ENCODE data around the gene ZNF407.

Gene ZNF407

DNA sequence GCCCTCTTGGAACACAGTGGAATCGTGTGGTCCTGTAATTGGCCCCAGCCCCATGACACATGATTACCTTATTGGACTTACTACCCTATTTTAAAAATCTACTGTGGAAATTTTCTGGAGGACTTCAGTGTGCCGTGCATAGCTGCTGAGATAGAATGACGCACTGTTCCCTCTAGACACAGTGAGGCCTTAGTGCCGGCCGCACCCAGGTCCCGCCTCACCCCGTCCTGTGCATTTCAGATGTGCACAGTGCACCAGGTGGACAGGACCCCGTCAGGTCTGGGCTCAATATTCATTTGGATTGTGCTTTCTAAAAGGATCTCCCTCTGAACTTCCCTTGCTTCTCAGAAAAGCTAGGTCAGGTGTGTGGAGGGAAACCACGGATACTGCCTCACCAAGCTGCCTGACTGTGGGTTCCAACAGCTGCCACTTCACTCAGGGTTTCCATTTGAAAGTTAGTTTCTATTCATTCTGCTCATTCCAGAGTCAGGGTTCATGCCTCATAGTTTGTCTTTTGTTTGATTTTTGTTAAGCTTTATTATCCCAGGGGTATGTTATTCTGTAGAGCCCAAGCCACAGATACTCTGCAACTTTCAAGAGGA lies 455.5 kb downstream of the ZNF407 start:
- DNase-seq (no peak), ATAC-seq (no peak)

- no peak for DNase-seq
- ATAC-seq, result no peak
Measured at GRCh38 chr18:75054046-75054445, 456.4 kb downstream of the ZNF407 start.

GRCh38 chr18:75054611-75055010 lies 456.9 kb downstream of the ZNF407 start:
- ATAC-seq, result no peak
- DNase-seq, result no peak

DNA sequence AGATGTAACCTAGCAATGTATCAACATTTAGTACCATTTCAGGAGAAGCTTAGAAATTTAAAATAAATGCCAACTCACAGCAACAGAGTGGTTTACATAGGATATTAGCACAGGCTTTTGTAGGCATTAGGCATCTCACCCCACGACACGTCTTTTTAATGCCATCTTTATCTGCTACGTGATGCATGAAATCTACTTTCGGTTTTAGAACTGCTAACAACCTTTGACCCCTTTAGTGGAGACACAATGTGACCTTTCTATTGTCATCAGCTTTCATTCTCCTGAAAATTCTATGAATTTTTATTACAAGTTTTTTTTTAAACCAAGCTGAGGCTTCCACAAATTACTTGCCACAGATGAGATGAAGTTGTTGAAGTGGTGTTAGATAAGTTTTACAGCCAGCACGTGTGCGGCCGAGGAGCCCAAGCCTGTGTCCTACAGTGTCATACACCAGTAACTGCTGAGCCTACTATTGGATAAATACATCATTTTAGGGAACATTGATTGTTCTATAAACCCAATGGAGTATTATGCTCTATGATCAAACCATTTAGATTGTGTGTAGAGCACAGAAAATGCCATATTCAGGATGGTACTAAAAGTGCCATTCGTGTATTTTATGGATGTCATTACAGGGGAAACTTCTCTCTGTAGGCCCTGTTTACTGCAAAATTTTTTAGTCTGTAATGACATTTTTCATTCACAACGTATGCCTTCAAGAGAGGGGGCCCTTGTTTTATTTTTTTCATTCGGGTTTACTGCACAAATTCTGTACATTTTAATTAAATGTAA lies 459.7 kb downstream of the ZNF407 start:
- ATAC-seq (no peak), DNase-seq (no peak)

- no peak for ATAC-seq
Measured at GRCh38 chr18:75060185-75060584, 462.5 kb downstream of the ZNF407 start.

GRCh38 chr18:75062297-75062886 lies 464.7 kb downstream of the ZNF407 start:
- DNase-seq (no peak), ATAC-seq (no peak)

More at GRCh38 chr18:75060185-75060584, 462.5 kb downstream of the ZNF407 start:
- no peak for DNase-seq

DNA sequence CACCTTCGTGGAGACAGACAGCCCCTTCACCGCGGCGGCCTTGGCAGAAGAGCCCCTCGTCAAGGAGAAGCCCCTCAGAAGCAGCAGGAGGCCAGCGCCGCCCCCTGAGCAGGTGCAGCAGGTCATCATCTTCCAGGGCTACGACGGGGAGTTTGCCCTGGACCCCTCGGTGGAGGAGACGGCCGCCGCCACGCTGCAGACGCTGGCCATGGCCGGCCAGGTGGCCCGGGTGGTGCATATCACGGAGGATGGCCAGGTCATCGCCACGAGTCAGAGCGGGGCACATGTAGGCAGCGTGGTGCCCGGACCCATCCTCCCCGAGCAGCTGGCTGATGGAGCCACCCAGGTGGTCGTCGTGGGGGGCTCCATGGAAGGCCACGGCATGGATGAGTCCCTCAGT lies 465.5 kb downstream of the ZNF407 start:
- ATAC-seq (no peak), DNase-seq (no peak)

GRCh38 chr18:75063615-75064512 lies 466.2 kb downstream of the ZNF407 start:
- DNase-seq, result no peak
- peak; percentile 26 for ATAC-seq

DNA sequence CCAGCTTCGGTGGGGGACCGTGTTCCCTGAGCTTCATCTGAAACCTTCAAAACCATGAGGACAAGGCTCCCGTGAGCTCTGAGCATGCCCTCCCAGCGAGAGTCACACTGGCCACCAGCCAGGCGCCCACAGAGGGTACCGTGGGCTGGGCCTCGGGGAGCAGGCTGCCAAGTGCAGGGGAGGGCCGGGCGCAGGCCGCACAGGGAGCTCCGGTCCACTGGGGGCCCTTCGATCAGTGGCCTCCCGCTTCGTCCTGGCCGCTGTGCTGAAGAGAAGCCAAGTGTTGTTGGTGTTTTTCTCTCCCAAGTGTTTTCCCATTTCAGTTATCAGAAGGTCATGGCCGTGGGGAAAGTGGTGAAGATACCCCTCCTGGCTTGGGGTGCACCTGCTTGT lies 466.8 kb downstream of the ZNF407 start:
- DNase-seq, result no peak
- ATAC-seq, result no peak

DNA sequence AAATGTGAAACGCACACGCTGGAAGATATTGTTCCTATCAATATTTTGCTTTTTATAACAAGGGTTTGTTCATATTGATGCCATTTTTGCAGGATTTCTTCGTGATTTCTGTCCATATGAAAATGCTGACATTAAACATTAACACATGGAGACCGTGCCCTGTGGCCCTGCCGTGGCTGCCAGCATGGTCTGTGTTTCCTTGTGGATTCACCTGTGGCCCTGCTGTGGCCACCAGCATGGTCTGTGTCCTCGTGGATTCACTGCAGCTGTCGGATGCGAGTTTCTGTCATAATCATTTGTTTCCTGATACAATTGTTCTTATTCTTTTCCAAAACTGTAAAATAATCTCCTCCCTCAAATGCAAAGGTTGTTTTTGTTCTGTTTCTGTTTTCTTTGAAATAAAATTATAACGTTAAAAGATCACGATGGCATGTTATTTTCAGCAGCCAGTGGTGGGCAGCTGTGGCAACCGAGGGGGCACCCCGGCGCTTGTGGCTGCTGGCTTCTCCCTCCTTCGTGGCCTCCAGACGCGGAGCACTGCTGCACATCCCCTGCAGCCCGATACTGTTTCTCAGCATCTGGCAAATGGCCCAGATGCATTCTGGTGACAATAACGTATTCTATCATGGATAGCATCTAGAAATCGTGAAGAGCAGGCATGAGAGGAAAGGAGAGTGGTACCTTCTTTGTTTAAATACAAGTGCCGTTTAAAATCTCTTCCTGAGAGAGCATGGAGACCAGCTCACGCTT lies 467.8 kb downstream of the ZNF407 start:
- ATAC-seq (no peak), DNase-seq (no peak)

DNA sequence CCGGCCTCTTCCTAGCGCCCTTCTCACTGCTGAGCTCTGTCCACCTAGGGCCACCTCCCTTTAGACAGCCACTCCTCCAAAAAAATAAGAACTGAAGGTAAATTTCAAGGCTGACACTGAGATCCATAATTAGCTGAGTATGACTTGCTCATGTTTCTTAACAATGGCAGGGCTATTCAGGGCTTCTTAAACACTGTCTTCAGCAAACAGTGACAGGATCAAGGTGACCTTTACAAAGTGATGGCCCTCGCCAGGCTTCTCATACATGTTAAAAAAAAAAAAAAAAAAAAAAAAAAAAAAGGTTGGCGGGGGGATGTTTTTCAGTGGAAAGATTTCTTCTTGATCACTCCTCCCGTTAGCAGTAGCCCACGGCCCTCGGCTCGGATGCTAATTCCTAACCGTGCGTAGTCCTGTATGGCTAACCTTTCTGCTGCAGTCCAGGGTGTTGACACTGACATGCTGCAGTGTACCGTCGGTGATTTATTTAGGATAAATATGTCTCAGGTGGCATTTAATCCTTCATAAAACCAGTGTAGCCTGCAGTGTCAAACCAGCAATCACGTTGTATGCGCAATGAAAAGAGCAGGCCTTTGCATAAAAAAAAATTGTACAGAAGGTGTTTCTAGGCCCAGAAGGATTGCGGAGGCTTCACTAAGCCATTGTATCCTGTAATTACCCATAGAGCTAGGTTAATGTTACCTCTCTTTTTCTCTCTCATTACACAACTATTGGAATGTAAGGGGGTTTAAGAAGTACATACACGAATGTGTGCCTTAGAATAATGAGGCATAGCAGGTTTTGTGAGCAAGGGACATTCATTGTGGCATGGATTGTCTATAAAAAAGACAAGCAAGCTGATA lies 468.6 kb downstream of the ZNF407 start:
- no peak for ATAC-seq
- no peak for DNase-seq

DNA sequence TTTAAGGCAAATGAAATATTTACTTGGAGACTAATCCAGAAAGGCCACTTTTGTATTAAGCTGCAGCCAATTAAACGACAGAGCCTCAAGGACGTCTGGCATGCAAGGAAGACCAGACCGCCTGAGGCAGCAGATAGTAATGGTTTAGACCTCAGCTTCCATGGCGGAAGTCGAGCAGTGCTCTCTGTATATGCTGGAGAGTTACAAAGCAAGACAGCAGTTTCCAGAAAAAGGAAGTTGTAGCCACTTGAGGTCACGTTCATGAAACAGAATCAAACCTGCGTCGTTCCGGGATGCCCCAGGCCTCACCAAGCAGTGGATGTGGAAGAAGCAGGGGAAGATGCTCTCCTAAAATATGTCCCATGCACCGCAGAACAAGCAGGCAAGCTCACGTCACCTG lies 469.3 kb downstream of the ZNF407 start:
- ATAC-seq, result no peak

DNA sequence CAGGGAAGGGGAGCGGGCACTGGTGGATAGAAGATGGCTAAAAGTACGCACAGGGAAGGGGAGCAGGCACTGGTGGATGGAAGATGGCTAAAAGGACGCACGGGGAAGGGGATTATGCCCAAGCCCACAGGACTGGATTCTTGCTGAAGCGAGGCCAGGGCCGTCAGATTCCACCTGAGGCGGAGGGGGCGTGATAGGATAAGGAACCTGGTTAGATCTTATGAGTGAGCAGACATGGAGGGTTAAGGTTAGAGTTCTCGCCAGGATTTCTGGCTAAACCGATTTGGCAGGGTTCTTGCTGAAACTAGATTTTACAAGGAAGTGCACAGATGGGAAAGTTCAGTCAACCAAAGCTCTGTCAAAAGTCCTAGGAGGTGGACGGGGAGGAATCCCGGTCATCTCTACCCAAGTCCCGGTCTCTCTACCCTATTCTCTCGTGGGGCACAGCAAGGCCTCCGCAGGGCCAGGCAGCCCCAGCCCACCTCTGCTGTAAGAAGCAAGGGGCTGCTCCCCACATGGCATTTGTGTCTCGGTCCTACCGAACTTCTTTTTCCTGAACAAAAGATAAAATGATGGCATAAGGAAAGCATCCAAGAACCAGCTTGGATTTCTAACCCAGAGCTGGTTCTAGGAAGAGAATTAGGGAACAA lies 470.5 kb downstream of the ZNF407 start:
- no peak for ATAC-seq
- no peak for DNase-seq

More for the DNA sequence above, 469.3 kb downstream of the ZNF407 start:
- DNase-seq, result no peak

- DNase-seq, result no peak
- ATAC-seq, result no peak
Measured at GRCh38 chr18:75068682-75069435, 471.2 kb downstream of the ZNF407 start.

DNA sequence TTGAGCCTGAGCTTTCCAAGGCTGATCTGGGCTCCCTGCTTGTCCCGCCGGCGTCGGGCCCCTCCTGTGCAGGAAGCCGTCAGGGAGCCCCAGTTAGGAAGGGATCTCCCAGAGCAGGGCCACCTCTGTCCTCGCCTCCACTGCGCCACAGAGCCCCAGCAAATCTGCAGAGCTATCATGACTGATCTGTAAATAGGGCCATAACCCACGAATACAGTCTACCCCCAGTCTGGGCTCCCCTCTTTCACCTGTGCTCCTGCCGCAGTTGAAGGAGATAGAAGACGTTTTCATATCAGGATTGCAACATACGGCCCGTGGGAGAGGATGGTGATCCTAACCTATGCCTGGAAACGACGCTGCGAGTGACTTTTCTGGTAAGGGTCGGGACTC lies 472.6 kb downstream of the ZNF407 start:
- DNase-seq (no peak), ATAC-seq (no peak)

- DNase-seq (peak; percentile 62), ATAC-seq (peak; percentile 84)
Measured at GRCh38 chr18:75070625-75071483, 473.2 kb downstream of the ZNF407 start.

DNA sequence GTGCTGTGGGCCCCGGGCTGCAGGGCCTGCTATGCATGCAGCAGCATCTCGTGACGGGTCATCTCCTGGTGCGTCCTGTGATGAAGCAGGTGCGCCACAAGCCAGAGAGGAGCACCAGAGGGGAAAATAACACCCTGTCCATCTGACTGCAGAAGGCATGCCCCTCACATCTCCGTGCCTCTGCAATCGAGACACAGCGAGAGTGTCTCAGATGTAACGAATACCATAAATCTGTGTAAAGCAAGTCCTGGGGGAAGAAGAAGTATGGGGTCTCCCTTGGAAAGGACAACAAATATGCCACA lies 473.8 kb downstream of the ZNF407 start:
- DNase-seq (no peak), ATAC-seq (no peak)

DNA sequence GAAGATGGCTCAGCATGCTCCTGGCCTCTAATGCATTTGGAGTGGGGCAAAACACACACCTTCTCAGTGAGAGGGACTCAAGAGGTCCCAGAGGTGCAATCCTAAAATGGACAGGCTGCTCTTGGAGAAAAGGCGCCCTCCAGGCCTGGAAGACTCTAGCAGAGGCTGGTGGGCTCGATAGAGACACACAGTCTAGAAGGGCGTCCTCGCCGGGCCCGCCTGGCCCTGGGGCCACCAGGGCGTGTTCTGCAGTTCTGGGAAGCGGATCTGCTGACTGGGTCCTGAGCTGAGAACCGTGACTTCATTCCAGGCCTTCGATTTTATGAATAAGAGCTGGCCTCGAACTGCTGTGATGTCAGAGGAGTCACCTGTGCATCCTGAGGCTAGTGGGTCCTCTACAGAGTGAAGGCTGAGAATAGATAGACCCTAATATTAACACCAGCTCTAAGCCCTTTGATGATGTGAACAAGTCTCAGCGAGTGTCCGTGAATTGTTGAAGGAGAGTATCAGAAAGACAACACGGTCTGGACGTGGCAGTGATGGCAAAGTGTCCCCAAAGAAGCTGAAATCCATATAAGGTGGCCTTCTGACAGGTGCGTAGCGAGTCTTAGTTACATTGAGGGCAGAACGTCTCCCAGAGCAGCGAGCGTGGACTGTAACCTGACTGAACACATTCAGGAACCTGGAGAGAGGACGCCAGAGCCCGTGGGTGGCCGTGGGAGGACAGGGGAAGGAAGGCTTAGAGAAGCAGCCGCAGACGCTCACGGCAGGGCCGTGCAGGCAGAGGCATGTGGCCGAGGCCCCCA lies 474.4 kb downstream of the ZNF407 start:
- ATAC-seq (no peak), DNase-seq (no peak)
